Measurements from ENCODE around the gene KIF21B.

The KIF21B gene

GRCh38 chr1:201019321-201019977, 4.1 kb downstream of the KIF21B start:
- TF ChIP-seq REST (IDR thresholded peaks at IDR 0.05; ENCODE audit: insufficient read depth in 1 of 2, low read depth in 2 of 2, low read length in 2 of 2) (no peak), POLR2AphosphoS5 (IDR thresholded peaks at IDR 0.05; ENCODE audit: low read depth, low read length) (no peak), TAF1 (IDR thresholded peaks at IDR 0.05; ENCODE audit: borderline replicate concordance, insufficient read depth, low read length) (no peak), FOXP2 (optimal IDR thresholded peaks at IDR 0.05; ENCODE audit: borderline replicate concordance, extremely low read depth, extremely low read length, insufficient read depth) (no peak), SIN3A (IDR thresholded peaks at IDR 0.05; ENCODE audit: borderline replicate concordance, insufficient read depth, low read length) (no peak)

- TF ChIP-seq TAF1 (IDR thresholded peaks at IDR 0.05; ENCODE audit: borderline replicate concordance, insufficient read depth, low read length) = no peak
- TF ChIP-seq SIN3A (IDR thresholded peaks at IDR 0.05; ENCODE audit: borderline replicate concordance, insufficient read depth, low read length) = no peak
- no peak for TF ChIP-seq POLR2AphosphoS5 (IDR thresholded peaks at IDR 0.05; ENCODE audit: low read depth, low read length)
These were observed 5.7 kb downstream of the KIF21B start for GRCh38 chr1:201017828-201018163.

- TF ChIP-seq POLR2AphosphoS5 (IDR thresholded peaks at IDR 0.05; ENCODE audit: low read depth, low read length) (no peak), FOXP2 (optimal IDR thresholded peaks at IDR 0.05; ENCODE audit: borderline replicate concordance, extremely low read depth, extremely low read length, insufficient read depth) (no peak)
These were observed 6.3 kb downstream of the KIF21B start for GRCh38 chr1:201016943-201017827.

- no peak for TF ChIP-seq TAF1 (IDR thresholded peaks at IDR 0.05; ENCODE audit: borderline replicate concordance, insufficient read depth, low read length)
- TF ChIP-seq SIN3A (IDR thresholded peaks at IDR 0.05; ENCODE audit: borderline replicate concordance, insufficient read depth, low read length) = no peak
- TF ChIP-seq REST (IDR thresholded peaks at IDR 0.05; ENCODE audit: insufficient read depth in 1 of 2, low read depth in 2 of 2, low read length in 2 of 2) = no peak
- no peak for TF ChIP-seq FOXP2 (optimal IDR thresholded peaks at IDR 0.05; ENCODE audit: borderline replicate concordance, extremely low read depth, extremely low read length, insufficient read depth)
- no peak for TF ChIP-seq POLR2AphosphoS5 (IDR thresholded peaks at IDR 0.05; ENCODE audit: low read depth, low read length)
These were observed 7.3 kb downstream of the KIF21B start for GRCh38 chr1:201016211-201016651.

- TF ChIP-seq FOXP2 (optimal IDR thresholded peaks at IDR 0.05; ENCODE audit: borderline replicate concordance, extremely low read depth, extremely low read length, insufficient read depth) (no peak), TAF1 (IDR thresholded peaks at IDR 0.05; ENCODE audit: borderline replicate concordance, insufficient read depth, low read length) (no peak), REST (IDR thresholded peaks at IDR 0.05; ENCODE audit: insufficient read depth in 1 of 2, low read depth in 2 of 2, low read length in 2 of 2) (no peak), POLR2AphosphoS5 (IDR thresholded peaks at IDR 0.05; ENCODE audit: low read depth, low read length) (no peak), SIN3A (IDR thresholded peaks at IDR 0.05; ENCODE audit: borderline replicate concordance, insufficient read depth, low read length) (no peak)
These were observed 7.9 kb downstream of the KIF21B start for GRCh38 chr1:201015551-201016091.

Measured in PFSK-1 (cell line).